GM21786 (cell line): Measurements from ENCODE around the gene TTBK2.
"Not testable (repeated sequence)": the region's sequence is repeated elsewhere in the genome, so short reads cannot be mapped to it uniquely, and the experiment has no call there.

ENCODE experiments used
- ATAC-seq: cut with Tn5 transposase; IDR thresholded peaks from one replicate; pipeline ENCODE4 v1.9.1; 2021; ENCODE audit not compliant: unreplicated experiment

The TTBK2 gene

GRCh38 chr15:42766109-42766508 lies 154.5 kb downstream of the TTBK2 start:
- ATAC-seq = not testable (repeated sequence)

DNA sequence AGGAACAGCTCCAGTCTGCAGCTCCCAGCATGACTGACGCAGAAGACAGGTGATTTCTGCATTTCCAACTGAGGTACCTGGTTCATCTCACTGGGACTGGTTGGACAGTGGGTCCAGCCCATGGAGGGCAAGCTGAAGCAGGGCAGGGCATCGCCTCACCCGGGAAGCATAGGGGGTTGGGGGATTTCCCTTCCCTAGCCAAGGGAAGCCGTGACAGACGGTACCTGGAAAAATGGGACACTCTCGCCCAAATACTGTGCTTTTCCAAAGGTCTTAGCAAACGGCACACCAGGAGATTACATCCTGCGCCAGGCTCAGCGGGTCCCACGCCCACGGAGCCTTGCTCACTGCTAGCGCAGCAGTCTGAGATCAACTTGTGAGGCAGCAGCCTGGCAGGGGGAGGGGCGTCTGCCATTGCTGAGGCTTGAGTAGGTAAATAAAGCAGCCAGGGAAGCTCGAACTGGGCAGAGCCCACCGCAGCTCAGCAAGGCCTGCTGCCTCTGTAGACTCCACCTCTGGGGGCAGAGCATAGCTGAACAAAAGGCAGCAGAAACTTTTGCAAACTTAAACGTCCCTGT lies 156.3 kb downstream of the TTBK2 start:
- not testable (repeated sequence) for ATAC-seq

GRCh38 chr15:42761813-42762212 lies 158.8 kb downstream of the TTBK2 start:
- ATAC-seq = not testable (repeated sequence)

GRCh38 chr15:42760759-42761158 lies 159.8 kb downstream of the TTBK2 start:
- no peak for ATAC-seq

DNA sequence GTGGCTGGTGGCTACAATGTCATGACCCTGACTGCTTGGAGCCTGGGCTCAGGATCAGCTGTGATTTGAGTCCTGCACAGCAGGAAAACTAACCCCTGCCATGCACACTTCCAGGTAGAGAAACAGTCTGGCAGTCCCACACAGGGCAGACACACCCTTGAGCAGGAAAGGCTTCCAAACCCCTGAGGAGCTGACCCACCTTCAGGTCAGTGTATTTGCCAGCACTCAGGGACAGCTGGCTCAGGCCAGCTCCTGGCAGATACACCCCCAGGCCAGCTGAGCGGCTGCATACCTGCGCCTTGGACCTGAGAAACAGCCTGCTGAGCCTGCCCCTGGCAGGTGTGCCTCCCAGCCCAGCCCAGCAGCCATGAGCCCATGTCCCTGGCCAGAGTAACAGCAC lies 161.5 kb downstream of the TTBK2 start:
- no peak for ATAC-seq

GRCh38 chr15:42750306-42750705 lies 170.3 kb downstream of the TTBK2 start:
- ATAC-seq = no peak

DNA sequence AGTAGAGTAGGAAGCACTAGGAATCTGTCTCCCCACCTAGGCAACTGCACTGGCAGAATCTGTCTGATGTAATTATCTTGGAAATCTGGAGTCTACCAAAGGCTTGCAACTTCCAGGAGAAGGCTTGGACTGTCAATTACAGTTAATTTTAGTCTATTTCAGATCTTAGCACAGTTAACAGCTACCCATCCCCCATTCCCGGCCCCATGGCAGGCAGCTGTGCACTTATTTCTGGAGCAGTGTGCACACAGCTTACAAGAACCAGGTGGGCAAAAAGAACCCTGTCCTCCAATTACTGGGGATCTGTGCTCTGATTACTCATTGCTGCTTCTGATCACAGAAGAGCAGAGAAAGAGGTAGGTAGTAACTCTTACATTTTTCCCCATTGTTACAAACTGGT lies 171.3 kb downstream of the TTBK2 start:
- no peak for ATAC-seq

DNA sequence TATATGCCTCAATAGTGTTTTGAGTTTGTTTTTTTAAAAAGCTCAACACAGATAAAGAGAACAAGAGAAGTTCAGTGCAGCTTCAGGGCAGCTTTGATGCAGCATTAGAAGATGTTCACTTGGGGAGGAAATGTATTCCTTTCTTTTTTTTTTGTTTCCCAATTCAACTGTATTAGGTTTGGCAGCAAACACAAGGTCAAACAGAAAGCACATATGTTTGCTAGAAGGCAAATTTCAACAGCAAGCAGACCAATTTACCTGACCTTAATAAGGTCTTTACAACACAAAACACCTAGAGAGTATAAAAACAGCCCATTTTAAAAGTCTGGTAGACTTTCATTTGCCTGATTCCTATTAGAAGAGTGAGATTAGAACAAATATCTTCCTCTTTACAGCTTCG lies 176.4 kb downstream of the TTBK2 start:
- ATAC-seq = no peak

GRCh38 chr15:42742149-42742548 lies 178.4 kb downstream of the TTBK2 start:
- no peak for ATAC-seq

GRCh38 chr15:42741710-42742109 lies 178.9 kb downstream of the TTBK2 start:
- ATAC-seq = no peak

DNA sequence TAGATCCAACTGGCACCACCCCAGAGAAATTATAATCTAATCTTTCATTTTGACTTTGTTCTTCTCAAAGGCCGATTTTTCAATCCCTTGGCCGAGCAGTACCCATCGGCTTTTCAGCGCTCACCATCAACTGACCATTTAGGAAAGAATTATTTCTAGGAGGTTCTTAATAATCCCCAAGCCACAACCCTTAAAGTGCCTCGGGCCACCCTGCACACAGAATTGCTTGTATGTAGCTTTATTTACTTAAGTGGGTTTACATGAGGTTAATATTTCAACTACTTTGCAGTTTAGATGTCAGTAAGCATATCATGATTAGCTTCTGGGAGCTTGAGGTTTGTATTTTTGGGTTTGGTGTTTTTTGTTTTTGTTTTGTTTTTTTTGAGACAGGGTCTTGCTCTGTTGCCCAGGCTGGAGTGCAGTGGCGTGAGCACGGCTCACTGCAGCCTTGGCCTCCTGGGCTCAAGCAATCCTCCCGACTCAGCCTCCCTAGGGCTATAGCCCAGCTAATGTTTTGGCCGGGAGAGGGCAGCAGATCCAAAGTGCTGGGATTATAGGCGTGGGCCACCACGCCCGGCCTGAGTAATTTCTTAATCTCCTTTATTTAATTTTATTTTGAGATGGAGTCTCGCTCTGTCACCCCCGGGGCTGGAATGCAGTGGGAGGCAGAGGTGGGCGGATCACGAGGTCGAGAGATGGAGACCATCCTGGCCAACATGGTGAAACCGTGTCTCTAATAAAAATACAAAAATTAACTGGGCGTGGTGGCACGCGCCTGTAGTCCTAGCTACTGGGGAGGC lies 182.8 kb downstream of the TTBK2 start:
- no peak for ATAC-seq

DNA sequence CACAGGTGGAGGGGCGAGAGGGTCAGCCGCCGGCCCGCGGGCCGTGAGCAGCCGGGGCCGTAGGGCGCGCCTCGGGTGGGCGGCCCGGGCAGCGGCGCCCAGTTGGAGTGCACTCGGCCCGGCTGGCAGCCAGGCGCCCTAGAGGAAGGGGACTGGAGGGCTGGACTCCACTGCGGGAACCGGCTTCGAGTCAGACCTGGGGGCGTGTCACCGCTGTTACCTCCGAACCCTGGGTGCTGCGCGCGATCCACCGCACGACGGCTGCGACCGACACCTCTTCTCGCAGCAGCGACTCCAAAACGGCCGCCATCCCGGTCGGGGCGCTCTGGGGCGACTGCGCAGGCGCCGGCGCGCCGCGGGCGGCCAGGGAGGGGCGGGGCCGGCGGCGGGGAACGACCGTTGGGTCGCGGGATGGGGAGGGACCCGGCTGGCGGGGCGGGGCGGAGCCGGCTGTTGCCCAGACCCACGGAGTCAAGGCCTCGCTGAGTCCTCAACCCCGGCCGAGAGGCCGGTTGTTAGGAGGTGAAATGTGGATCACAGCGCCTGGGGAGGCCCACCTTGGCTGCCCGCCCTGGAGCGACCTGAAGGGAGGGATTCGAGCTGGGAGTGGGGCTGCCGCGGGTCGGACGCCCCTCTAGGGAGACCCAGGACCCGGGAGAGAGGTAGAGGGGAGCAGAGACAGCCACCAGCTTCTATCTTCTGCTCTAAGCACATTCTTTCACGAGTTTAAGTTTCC lies 183.6 kb downstream of the TTBK2 start, which contains the start of gene CDAN1:
TSS of gene CDAN1 (minus strand) at position 336 of the 736 bp plus-strand sequence. CDS start at position 310, 26 bp downstream.
- ATAC-seq = peak; percentile 72

DNA sequence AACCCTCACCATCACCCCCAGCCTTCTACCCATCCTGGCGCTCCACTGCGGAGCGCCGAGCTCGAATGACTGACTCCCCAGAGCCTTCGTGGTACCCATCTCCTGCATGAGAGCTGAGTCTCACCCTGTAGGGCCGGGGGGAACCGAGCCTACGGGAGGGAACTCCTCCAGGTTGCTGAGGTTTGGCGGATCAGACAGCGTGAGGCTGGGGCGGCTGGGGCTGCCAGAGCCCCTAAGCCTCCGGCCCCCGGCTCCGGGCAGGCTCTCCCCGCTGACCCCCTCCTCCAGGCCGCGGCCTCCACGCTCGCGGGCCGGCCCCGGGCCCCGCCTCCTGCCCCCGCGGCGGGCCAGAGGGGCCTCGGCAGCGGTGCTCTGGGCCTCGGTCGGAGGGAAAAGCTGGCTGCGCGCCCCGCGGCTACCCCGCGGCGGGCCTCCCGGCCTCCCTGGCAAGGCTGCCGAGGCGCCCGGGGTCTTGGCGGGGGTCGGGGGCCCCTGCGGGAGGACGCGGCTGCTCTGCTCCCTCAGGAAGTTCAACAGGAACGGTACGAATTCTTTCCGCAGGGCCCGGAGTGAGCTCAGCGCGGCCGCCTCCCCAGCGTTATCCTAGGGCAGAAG lies 184.3 kb downstream of the TTBK2 start:
- peak; percentile 31 for ATAC-seq

GRCh38 chr15:42735382-42736165 lies 185.0 kb downstream of the TTBK2 start:
- no peak for ATAC-seq

GRCh38 chr15:42734076-42734672 lies 186.4 kb downstream of the TTBK2 start:
- ATAC-seq = no peak

DNA sequence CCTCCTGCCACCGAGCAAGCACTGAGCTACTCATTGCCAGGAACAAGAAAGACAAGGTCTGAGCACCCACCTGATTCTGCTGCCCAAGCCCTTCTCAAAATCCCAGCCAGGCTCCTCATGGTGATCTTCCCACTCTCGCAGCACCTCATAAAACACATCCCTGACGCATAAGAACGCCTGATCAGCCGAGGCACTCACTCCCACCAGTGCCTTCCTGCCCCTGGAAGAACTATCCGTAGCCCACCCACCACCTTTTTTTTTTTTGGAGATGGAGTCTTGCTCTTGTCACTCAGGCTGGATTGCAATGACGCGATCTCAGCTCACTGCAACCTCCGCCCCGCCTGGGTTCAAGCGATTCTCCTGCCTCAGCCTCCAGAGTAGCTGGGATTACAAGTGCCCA lies 187.6 kb downstream of the TTBK2 start:
- no peak for ATAC-seq

DNA sequence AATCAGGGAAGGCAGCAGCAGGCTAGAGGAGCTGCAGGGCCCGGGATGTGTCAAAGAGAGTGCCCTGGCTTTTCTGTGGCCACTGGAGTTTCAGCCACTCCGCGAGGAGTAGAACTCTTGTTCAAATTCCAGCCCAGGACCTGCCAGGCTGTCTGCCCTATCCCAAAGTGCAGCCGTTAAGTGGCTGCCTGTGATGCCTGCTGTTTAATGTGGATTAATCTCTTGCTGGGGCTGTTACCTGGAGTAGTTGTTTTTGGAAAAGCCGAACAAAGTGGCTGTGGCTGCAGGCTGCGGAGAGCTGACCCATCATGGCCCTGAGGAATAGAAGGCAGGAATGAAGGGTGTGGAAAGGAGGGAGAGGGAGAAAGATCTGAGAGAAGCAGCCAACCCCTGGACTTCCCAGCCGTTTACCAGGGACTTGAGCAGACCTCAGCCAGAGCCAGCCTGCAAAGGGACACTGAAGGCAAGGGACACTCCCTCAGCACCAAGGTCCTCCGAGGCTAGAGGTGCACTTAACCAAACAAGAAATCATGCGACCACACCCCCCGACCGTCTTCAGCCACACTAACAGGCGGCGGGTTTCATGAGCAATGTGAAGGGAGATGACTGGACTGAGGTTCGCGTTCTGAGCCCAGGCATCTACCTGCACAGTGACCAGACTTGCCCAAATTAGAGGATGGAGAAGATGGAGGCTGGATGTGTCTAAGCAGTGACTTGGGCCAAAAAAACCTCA lies 188.3 kb downstream of the TTBK2 start:
- no peak for ATAC-seq

DNA sequence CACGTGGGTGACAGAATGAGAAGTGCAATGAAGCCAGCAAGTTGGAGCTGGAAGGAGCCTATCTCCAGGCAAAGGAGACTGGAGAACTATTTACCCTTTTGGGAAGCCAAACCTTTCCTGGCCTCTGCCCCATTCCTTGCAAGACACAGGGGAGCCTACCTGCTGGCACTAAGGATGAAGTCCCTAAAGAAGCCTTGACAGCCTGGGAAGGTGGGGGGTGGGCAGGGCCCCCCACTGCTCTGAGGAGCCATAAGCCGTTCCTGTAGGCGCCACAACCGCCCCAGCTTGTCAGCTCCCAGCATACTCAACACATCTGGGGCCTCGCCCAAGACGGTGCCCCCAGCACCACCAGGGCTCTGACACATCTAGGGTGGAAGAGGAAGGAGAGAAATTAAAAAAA lies 189.1 kb downstream of the TTBK2 start:
- no peak for ATAC-seq

DNA sequence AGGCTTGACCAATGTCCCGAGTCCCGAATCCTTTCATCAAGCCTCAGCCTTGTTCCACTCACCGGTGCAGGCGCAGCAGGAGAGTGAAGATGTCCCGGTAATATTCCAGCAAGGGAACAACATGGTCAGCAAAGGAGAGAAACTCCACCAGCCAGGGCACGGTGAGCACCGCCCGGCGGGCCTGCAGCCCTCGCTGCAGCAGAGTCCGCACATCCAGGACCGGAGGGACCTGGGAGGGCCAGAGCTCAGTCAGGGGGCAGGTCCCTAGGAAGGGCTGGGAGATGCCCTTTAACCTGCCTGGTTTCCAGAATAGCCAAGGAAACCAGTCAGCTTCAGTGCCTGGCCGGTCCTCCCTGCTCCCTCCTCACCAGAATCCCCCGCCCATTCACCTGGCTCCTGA lies 190.0 kb downstream of the TTBK2 start:
- no peak for ATAC-seq

DNA sequence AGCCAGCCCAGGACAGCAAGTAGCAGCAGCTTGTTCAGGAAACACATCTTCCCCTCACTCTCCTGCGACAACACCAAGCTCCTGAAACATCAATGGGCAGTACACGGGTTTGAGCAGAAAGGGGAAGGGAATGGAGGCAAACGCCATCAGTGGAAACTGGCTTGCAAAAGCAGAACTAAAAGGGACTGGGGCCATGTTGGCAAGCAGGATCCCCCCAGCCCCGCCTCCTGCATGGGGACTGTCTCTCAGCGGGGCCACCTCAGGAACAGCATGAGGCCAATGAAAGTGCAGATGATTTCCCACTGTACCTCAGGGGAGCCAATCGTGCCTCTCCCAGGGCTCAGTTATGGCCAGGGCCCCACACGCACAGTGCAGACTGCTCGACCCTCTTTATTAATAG lies 190.4 kb downstream of the TTBK2 start:
- no peak for ATAC-seq
